Endothelial cell (in vitro differentiated cells): ENCODE data around the gene HNRNPU. TPM values are rescaled to one million over a fixed set of nuclear protein-coding genes. Genes with fewer than 3 reads are reported as not detected.
"Not testable (repeated sequence)": the region's sequence is repeated elsewhere in the genome, so short reads cannot be mapped to it uniquely, and the experiment has no call there.

Source experiments
- DNase-seq: peaks from one replicate; pipeline ENCODE4 v3.0.0; 2021; ENCODE audit warnings: low spot score
- H3K27ac Mint-ChIP-seq: one replicate; pipeline ENCODE4 v1.8.0; 2021; ENCODE audit warnings: mixed read lengths, inconsistent platforms; ENCODE audit not compliant: unreplicated experiment
- H3K27me3 Mint-ChIP-seq: one replicate; pipeline ENCODE4 v1.8.0; 2021; ENCODE audit warnings: mild to moderate bottlenecking, moderate library complexity, mixed read lengths, inconsistent platforms; ENCODE audit not compliant: unreplicated experiment
- H3K36me3 Mint-ChIP-seq: one replicate; pipeline ENCODE4 v1.8.0; 2021; ENCODE audit warnings: mild to moderate bottlenecking, low read depth, mixed read lengths, inconsistent platforms; ENCODE audit not compliant: unreplicated experiment
- H3K4me1 Mint-ChIP-seq: one replicate; pipeline ENCODE4 v1.8.0; 2021; ENCODE audit warnings: mild to moderate bottlenecking, mixed read lengths, inconsistent platforms; ENCODE audit not compliant: unreplicated experiment
- H3K4me3 Mint-ChIP-seq: one replicate; pipeline ENCODE4 v1.8.0; 2021; ENCODE audit warnings: mild to moderate bottlenecking, mixed read lengths, inconsistent platforms; ENCODE audit not compliant: unreplicated experiment
- H3K9me3 Mint-ChIP-seq: one replicate; pipeline ENCODE4 v1.8.0; 2021; ENCODE audit warnings: mixed read lengths, inconsistent platforms; ENCODE audit not compliant: unreplicated experiment
- total RNA-seq: library from RNA; stranded (reverse); fragmentation: NEBNext Ultra II Directional; extraction: Animal tissue kit (Norgen Biotek cat#: 25700); gene quantifications from one replicate; pipeline ENCODE4 v1.2.1, GENCODE V29; 2021; ENCODE audit not compliant: unreplicated experiment
- TF ChIP-seq, protein P1 (sequence below): fragments of 200-600 bp; sonication (generic); IDR thresholded peaks from one replicate; pipeline ENCODE4 v1.5.0; 2021; ENCODE audit warnings: antibody characterized with exemption; ENCODE audit not compliant: unreplicated experiment

HNRNPU gene
- total RNA-seq, 1 donor from 2014 or later = 381 TPM

- DNase-seq = peak; percentile 91
- Mint-ChIP-seq H3K4me1 (peaks cover 28% of the 10 kb centered on the region), H3K9me3 (no peaks in the 10 kb centered on the region), H3K4me3 (peak overlapping the region; percentile 96), H3K27ac (peak overlapping the region; percentile 99), H3K27me3 (peaks cover 12% of the 10 kb centered on the region), H3K36me3 (peaks cover 7% of the 10 kb centered on the region)
- TF ChIP-seq, protein P1, sequence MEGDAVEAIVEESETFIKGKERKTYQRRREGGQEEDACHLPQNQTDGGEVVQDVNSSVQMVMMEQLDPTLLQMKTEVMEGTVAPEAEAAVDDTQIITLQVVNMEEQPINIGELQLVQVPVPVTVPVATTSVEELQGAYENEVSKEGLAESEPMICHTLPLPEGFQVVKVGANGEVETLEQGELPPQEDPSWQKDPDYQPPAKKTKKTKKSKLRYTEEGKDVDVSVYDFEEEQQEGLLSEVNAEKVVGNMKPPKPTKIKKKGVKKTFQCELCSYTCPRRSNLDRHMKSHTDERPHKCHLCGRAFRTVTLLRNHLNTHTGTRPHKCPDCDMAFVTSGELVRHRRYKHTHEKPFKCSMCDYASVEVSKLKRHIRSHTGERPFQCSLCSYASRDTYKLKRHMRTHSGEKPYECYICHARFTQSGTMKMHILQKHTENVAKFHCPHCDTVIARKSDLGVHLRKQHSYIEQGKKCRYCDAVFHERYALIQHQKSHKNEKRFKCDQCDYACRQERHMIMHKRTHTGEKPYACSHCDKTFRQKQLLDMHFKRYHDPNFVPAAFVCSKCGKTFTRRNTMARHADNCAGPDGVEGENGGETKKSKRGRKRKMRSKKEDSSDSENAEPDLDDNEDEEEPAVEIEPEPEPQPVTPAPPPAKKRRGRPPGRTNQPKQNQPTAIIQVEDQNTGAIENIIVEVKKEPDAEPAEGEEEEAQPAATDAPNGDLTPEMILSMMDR = no peak
Observed at GRCh38 chr1:244834543-244835275, 29.6 kb downstream of the HNRNPU start.

GRCh38 chr1:244833734-244834542 is 30.4 kb downstream of the HNRNPU start:
- TF ChIP-seq, protein P1 = peak; percentile 20
- Mint-ChIP-seq H3K27me3 (peaks cover 12% of the 10 kb centered on the region), H3K4me3 (peak overlapping the region; percentile 96), H3K4me1 (peaks cover 27% of the 10 kb centered on the region), H3K9me3 (no peaks in the 10 kb centered on the region), H3K36me3 (peaks cover 7% of the 10 kb centered on the region), H3K27ac (peak overlapping the region; percentile 99)
- DNase-seq = peak; percentile 34

- Mint-ChIP-seq H3K27me3 (peaks cover 12% of the 10 kb centered on the region), H3K4me1 (peaks cover 22% of the 10 kb centered on the region)
- not testable (repeated sequence) for H3K27ac Mint-ChIP-seq, DNase-seq, H3K9me3 Mint-ChIP-seq, H3K36me3 Mint-ChIP-seq, H3K4me3 Mint-ChIP-seq
Observed at GRCh38 chr1:244833260-244833659, 31.1 kb downstream of the HNRNPU start.

- Mint-ChIP-seq H3K4me3 (no peak overlapping the region), H3K27me3 (peaks cover 12% of the 10 kb centered on the region), H3K9me3 (no peaks in the 10 kb centered on the region), H3K27ac (no peak overlapping the region), H3K36me3 (no peaks in the 10 kb centered on the region), H3K4me1 (peaks cover 4% of the 10 kb centered on the region)
- no peak for DNase-seq
- TF ChIP-seq, protein P1 = no peak
Observed at GRCh38 chr1:244830639-244831038, 33.7 kb downstream of the HNRNPU start.

GRCh38 chr1:244826712-244827111 is 37.6 kb downstream of the HNRNPU start:
- TF ChIP-seq, protein P1 = no peak
- Mint-ChIP-seq H3K4me3 (no peak overlapping the region), H3K9me3 (no peaks in the 10 kb centered on the region), H3K36me3 (no peaks in the 10 kb centered on the region), H3K27ac (no peak overlapping the region), H3K4me1 (no peaks in the 10 kb centered on the region), H3K27me3 (no peaks in the 10 kb centered on the region)
- DNase-seq = no peak
